H1 (cell line): Measurements from ENCODE around the gene TMEM147. TPM values are rescaled to one million over a fixed set of nuclear protein-coding genes. Genes with fewer than 3 reads are reported as not detected.

ENCODE experiments used
- CTCF ChIA-PET: fragments of 300-600 bp; sonication (Branson Sonifier 250); formaldehyde crosslinking; loops from one replicate; lab custom pipeline; 2021; ENCODE audit not compliant: partially characterized antibody; lab: Charles Lee
- POLR2A ChIA-PET: fragments of 300-600 bp; sonication (Branson Sonifier 250); formaldehyde crosslinking; loops from one replicate; lab custom pipeline; 2021; ENCODE audit warnings: inconsistent platforms; ENCODE audit not compliant: partially characterized antibody; lab: Charles Lee
- DNase-seq, 2 experiments: peaks; one replicate each; pipeline versions ENCODE4 v3.0.0 to v3.0.0-alpha.2; 2010 to 2022; ENCODE audit warnings: low spot score in 2 of 2, low read depth in 1 of 2, mixed read lengths in 1 of 2
- FAIRE-seq: peaks from 2 replicates; lab custom pipeline; 2011; peaks lifted over from hg19 to GRCh38; lab: Jason Lieb, UNC
- H2AFZ ChIP-seq: 2 replicates; pipeline ENCODE4 v1.8.1; 2012; ENCODE audit warnings: low read length, inconsistent platforms
- H2AK5ac ChIP-seq: 2 replicates; pipeline ENCODE4 v1.6.1; 2013; ENCODE audit warnings: low read depth, low read length
- H2BK120ac ChIP-seq: replicated peaks from 2 replicates; pipeline ENCODE3; 2013; ENCODE audit warnings: low read depth, low read length, inconsistent platforms
- H2BK12ac ChIP-seq: 2 replicates; pipeline ENCODE4 v1.6.1; 2013; ENCODE audit warnings: low read depth, low read length
- H2BK15ac ChIP-seq: 2 replicates; pipeline ENCODE4 v1.6.1; 2013; ENCODE audit warnings: low read length
- H2BK20ac ChIP-seq: 2 replicates; pipeline ENCODE4 v1.6.1; 2013; ENCODE audit warnings: low read length
- H2BK5ac ChIP-seq: 2 replicates; pipeline ENCODE4 v1.6.1; 2013; ENCODE audit warnings: low read depth, low read length
- H3K14ac ChIP-seq: 2 replicates; pipeline ENCODE4 v1.6.1; 2013; ENCODE audit warnings: inconsistent platforms; ENCODE audit not compliant: insufficient read length
- H3K18ac ChIP-seq: 2 replicates; pipeline ENCODE4 v1.6.1; 2013; ENCODE audit warnings: low read length; ENCODE audit errors: extremely low read depth
- H3K23ac ChIP-seq: 2 replicates; pipeline ENCODE4 v1.6.1; 2013; ENCODE audit warnings: inconsistent platforms; ENCODE audit not compliant: insufficient read length
- H3K23me2 ChIP-seq: 2 replicates; pipeline ENCODE4 v1.6.1; 2013; ENCODE audit warnings: low read depth, low read length
- H3K27ac ChIP-seq: 2 replicates; pipeline ENCODE4 v1.6.1; 2011; ENCODE audit warnings: low read depth, low read length, inconsistent platforms
- H3K27me3 ChIP-seq, 4 experiments: replicated peaks in 1 of 4; 1 replicate in 1 of 4; 2 replicates in 3 of 4; pipeline versions ENCODE4 v1.6.1 to v1.8.1; 2011 to 2013; ENCODE audit warnings: low read length in 3 of 4, mild to moderate bottlenecking in 3 of 4, inconsistent platforms in 2 of 4, mixed read lengths in 2 of 4, moderate library complexity in 1 of 4; ENCODE audit not compliant: control insufficient read depth in 3 of 4, insufficient read depth in 3 of 4; ENCODE audit errors: extremely low read depth in 1 of 4
- H3K36me3 ChIP-seq, 4 experiments: 2 replicates each; pipeline versions ENCODE4 v1.6.1 to v1.8.1; 2011 to 2013; ENCODE audit warnings: mild to moderate bottlenecking in 4 of 4, low read length in 3 of 4, moderate library complexity in 2 of 4, control low read depth in 1 of 4, inconsistent platforms in 1 of 4; ENCODE audit not compliant: insufficient read depth in 4 of 4, control insufficient read depth in 2 of 4
- H3K4ac ChIP-seq: replicated peaks from 2 replicates; pipeline ENCODE3; 2013; ENCODE audit warnings: low read length, low read depth, mixed read lengths, inconsistent platforms; ENCODE audit not compliant: insufficient read length
- H3K4me1 ChIP-seq, 4 experiments: replicated peaks in 1 of 4; 1 replicate in 1 of 4; 2 replicates in 3 of 4; pipeline versions ENCODE4 v1.6.1 to v1.8.1; 2011 to 2013; ENCODE audit warnings: low read length in 3 of 4, inconsistent platforms in 2 of 4, mixed read lengths in 1 of 4; ENCODE audit not compliant: insufficient read depth in 4 of 4, control insufficient read depth in 3 of 4
- H3K4me2 ChIP-seq, 2 experiments: 2 replicates each; pipeline versions ENCODE4 v1.6.1 to v1.8.1; 2011 to 2013; ENCODE audit warnings: low read depth in 2 of 2, low read length in 2 of 2, control low read depth in 1 of 2, inconsistent platforms in 1 of 2, mild to moderate bottlenecking in 1 of 2; ENCODE audit not compliant: insufficient read depth in 1 of 2
- H3K4me3 ChIP-seq, 4 experiments: fragments of 200-600, 300-600 bp in 1 of 4; sonication (generic), shearing (Covaris generic), sonication (Bioruptor Twin) in 1 of 4; 2 replicates each; pipeline versions ENCODE4 v1.5.1 to v1.8.1; 2011 to 2016; ENCODE audit warnings: low read length in 4 of 4, low read depth in 3 of 4, control low read depth in 2 of 4, inconsistent platforms in 2 of 4, mild to moderate bottlenecking in 2 of 4, mixed read lengths in 1 of 4, moderate library complexity in 1 of 4; ENCODE audit not compliant: insufficient read depth in 2 of 4; ENCODE audit errors: extremely low read depth in 1 of 4
- H3K56ac ChIP-seq: replicated peaks from 2 replicates; pipeline ENCODE3; 2013; ENCODE audit warnings: low read depth, mild to moderate bottlenecking, mixed read lengths, low read length, inconsistent platforms; ENCODE audit not compliant: insufficient read length
- H3K79me1 ChIP-seq: 2 replicates; pipeline ENCODE4 v1.6.1; 2013; ENCODE audit warnings: low read depth, low read length, control low read depth
- H3K79me2 ChIP-seq, 2 experiments: 2 replicates each; pipeline versions ENCODE4 v1.6.1 to v1.8.1; 2012 to 2013; ENCODE audit warnings: low read length in 2 of 2, mild to moderate bottlenecking in 2 of 2, inconsistent platforms in 1 of 2; ENCODE audit not compliant: insufficient read depth in 2 of 2, control insufficient read depth in 1 of 2
- H3K9ac ChIP-seq, 4 experiments: replicated peaks in 1 of 4; 1 replicate in 1 of 4; 2 replicates in 3 of 4; pipeline versions ENCODE4 v1.6.1 to v1.8.1; 2011 to 2013; ENCODE audit warnings: low read depth in 3 of 4, low read length in 3 of 4, control low read depth in 2 of 4, mild to moderate bottlenecking in 2 of 4, moderate library complexity in 2 of 4, inconsistent platforms in 1 of 4; ENCODE audit errors: extremely low read depth in 1 of 4
- H3K9me3 ChIP-seq, 2 experiments: 2 replicates each; pipeline versions ENCODE4 v1.6.1 to v1.8.1; 2012 to 2013; ENCODE audit warnings: mild to moderate bottlenecking in 2 of 2, moderate library complexity in 2 of 2, control low read depth in 1 of 2, inconsistent platforms in 1 of 2, low read depth in 1 of 2, low read length in 1 of 2, mixed read lengths in 1 of 2; ENCODE audit not compliant: insufficient read depth in 2 of 2
- H4K20me1 ChIP-seq, 2 experiments: replicated peaks in 1 of 2; 2 replicates each; pipeline versions ENCODE3 to v1.8.1; 2011 to 2013; ENCODE audit warnings: inconsistent platforms in 2 of 2, low read length in 2 of 2, mild to moderate bottlenecking in 1 of 2; ENCODE audit not compliant: insufficient read depth in 2 of 2, control insufficient read depth in 1 of 2
- H4K5ac ChIP-seq: 2 replicates; pipeline ENCODE4 v1.6.1; 2013; ENCODE audit warnings: low read length, low read depth, mixed read lengths, inconsistent platforms; ENCODE audit not compliant: insufficient read length
- H4K8ac ChIP-seq: 2 replicates; pipeline ENCODE4 v1.8.0; 2013; ENCODE audit warnings: mild to moderate bottlenecking, moderate library complexity, low read length, inconsistent platforms; ENCODE audit not compliant: insufficient read depth; ENCODE audit errors: extremely low read depth
- H4K91ac ChIP-seq: replicated peaks from 2 replicates; pipeline ENCODE3; 2013; ENCODE audit warnings: low read length, mixed read lengths, inconsistent platforms; ENCODE audit not compliant: insufficient read length
- EZH2 ChIP-seq: fragments of 200-600 bp; sonication (generic); IDR thresholded peaks from 2 replicates; pipeline ENCODE4 v1.7.1; 2012; ENCODE audit warnings: low read depth, mild to moderate bottlenecking, moderate library complexity, low read length, inconsistent platforms; ENCODE audit not compliant: severe bottlenecking
- GTF2F1 ChIP-seq: IDR thresholded peaks from 2 replicates; pipeline ENCODE4 v1.6.1; 2012; ENCODE audit warnings: low read depth, low read length, improper control_type of control experiment, borderline replicate concordance
- RBBP5 ChIP-seq: IDR thresholded peaks from 2 replicates; pipeline ENCODE4 v1.7.1; 2012; ENCODE audit warnings: low read depth, mild to moderate bottlenecking, inconsistent platforms, low read length, moderate library complexity, borderline replicate concordance
- SIRT6 ChIP-seq: IDR thresholded peaks from one replicate; pipeline ENCODE4 v1.7.1; 2012; ENCODE audit warnings: low read length, inconsistent platforms
- WGBS, 2 experiments: shearing (Covaris generic) in 1 of 2; methylation state at CpG; one replicate each; pipeline versions ENCODE4 v1.1.6 to v1.1.7; 2013 to 2015; ENCODE audit warnings: low lambda C conversion rate in 2 of 2, mixed read lengths in 2 of 2, inconsistent platforms in 1 of 2, low coverage in 1 of 2, missing lambda C conversion rate in 1 of 2; ENCODE audit not compliant: insufficient replicate concordance in 2 of 2, insufficient coverage in 1 of 2, insufficient read length in 1 of 2; ENCODE audit errors: extremely low coverage in 1 of 2, missing lambda C conversion rate in 1 of 2; 5-methylcytosine and 5-hydroxymethylcytosine counted together
- polyA plus RNA-seq, 7 experiments: library from polyadenylated mRNA; depleted of rRNA in 3 of 7; stranded (reverse) in 5 of 7; unstranded in 2 of 7; fragments of >200 nt in 5 of 7; fragments of 200-250 nt in 2 of 7; gene quantifications; 1 replicate in 5 of 7; 2 replicates in 1 of 7; 4 replicates in 1 of 7; pipeline versions ENCODE4 v1.2.1 to v1.2.3, GENCODE V29; 2011 to 2013; ENCODE audit warnings: missing spikeins in 2 of 7, mixed read lengths in 2 of 7
- total RNA-seq: library from RNA; stranded (reverse); fragmentation: NEBNext Ultra II Directional; extraction: Animal tissue kit (Norgen Biotek cat#: 25700); gene quantifications from 2 replicates; pipeline ENCODE4 v1.2.1, GENCODE V29; 2021

TMEM147 gene
- total and polyA plus RNA-seq, 2 of the 8 experiments (the other 6 are each of a cell fraction or from before 2014, with no cell fraction given) = 159 to 418 TPM

DNA sequence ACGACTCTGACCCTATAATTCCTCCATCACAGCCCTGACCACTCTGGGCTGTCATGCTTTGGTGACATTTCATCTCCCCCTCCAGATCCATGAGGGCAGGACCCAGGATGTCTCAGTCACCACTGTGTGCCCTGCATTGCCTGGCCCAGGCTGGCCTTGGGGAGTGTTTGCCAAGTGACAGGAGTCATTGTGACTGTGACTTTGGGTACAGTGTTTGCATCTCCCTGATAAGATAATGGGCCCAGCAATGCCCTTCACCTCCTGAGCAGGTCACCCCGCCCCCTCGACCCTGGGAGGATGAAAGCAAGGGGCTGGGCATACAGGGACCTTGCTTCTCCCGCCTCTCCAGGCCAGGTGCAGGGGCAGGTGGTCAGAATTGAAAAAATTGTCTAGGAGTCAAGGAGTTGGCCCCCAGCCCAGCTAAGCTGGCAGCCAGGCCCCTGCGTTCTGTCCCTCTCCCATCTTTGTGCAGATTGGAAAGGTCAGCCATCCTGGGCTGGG, 23.9 kb downstream of the TMEM147 start:
- H3K79me1 ChIP-seq = no peaks in the 10 kb centered on the region
- peaks cover 0 to 4% (median 0%) of the 10 kb centered on the region in 4 experiments; a peak in 1 of 7 replicates for H3K4me1 ChIP-seq
- peak overlapping the region; percentile 56; the same call in 1 of the 2 replicates for H2AK5ac ChIP-seq
- H4K5ac ChIP-seq = no peak overlapping the region
- no peak overlapping the region for H4K91ac ChIP-seq
- H2AFZ ChIP-seq = no peak overlapping the region
- no peak overlapping the region for H3K4me2 ChIP-seq
- ChIA-PET POLR2A (interaction anchor here (1.1 kb wide), 1 partner anchor 18 kb away, joined by 4 read pairs; no protein-coding TSS in a partner anchor), CTCF (interaction anchor here (2.3 kb wide), 1 partner anchor 23 kb away, joined by 9 read pairs; no protein-coding TSS in a partner anchor)
- H3K4ac ChIP-seq = no peak overlapping the region
- no peak overlapping the region for H3K9ac ChIP-seq
- H2BK15ac ChIP-seq = no peak overlapping the region
- no peaks in the 10 kb centered on the region for H3K79me2 ChIP-seq
- H3K9me3 ChIP-seq = no peaks in the 10 kb centered on the region
- no peak overlapping the region for H4K8ac ChIP-seq
- DNase-seq (no peak), FAIRE-seq (no peak)
- no peaks in the 10 kb centered on the region for H3K23me2 ChIP-seq
- no peak overlapping the region for H2BK120ac ChIP-seq
- H3K18ac ChIP-seq = no peak overlapping the region
- no peaks in the 10 kb centered on the region for H3K36me3 ChIP-seq
- no peak overlapping the region for H2BK5ac ChIP-seq
- no peak overlapping the region for H3K23ac ChIP-seq
- H4K20me1 ChIP-seq = no peaks in the 10 kb centered on the region
- WGBS, 2 experiments = 80% methylated on average over 5 of the region's 5 CpGs; no CpG with 5 or more reads in 1 of the 2 experiments
- no peak overlapping the region for H2BK12ac ChIP-seq
- no peaks in the 10 kb centered on the region; a peak in 1 of 7 replicates for H3K27me3 ChIP-seq
- H3K4me3 ChIP-seq = no peak overlapping the region
- no peak overlapping the region for H3K27ac ChIP-seq
- no peak overlapping the region for H2BK20ac ChIP-seq
- H3K14ac ChIP-seq = no peak overlapping the region
- no peak for TF ChIP-seq GTF2F1
- no peak for TF ChIP-seq RBBP5
- TF ChIP-seq EZH2 = no peak
- no peak for TF ChIP-seq SIRT6
- H3K56ac ChIP-seq = no peak overlapping the region
